GM23248 (cell line): ENCODE measurements around the gene CYTH2. TPM values are rescaled to one million over a fixed set of nuclear protein-coding genes. Genes with fewer than 3 reads are reported as not detected.
A peak's percentile ranks its signal among the peaks of the same experiment; 100 is the strongest.

Source experiments
- DNase-seq: peaks from one replicate; pipeline ENCODE4 v3.0.0-alpha.2; 2015
- H2AFZ ChIP-seq: fragments of 200-600 bp; sonication (generic); 2 replicates; pipeline ENCODE4 v1.6.1; 2016; ENCODE audit warnings: antibody characterized with exemption
- H3F3A ChIP-seq: fragments of 200-600 bp; sonication (generic); 2 replicates; pipeline ENCODE4 v1.6.1; 2016; ENCODE audit warnings: mild to moderate bottlenecking, antibody characterized with exemption, mixed run types; ENCODE audit not compliant: insufficient read depth
- H3K27ac ChIP-seq: fragments of 200-600 bp; sonication (generic); 2 replicates; pipeline ENCODE4 v1.5.1; 2016; ENCODE audit warnings: mild to moderate bottlenecking
- H3K27me3 ChIP-seq: fragments of 200-600 bp; sonication (generic); replicated peaks from 2 replicates; pipeline ENCODE4 v1.6.1; 2016; ENCODE audit warnings: mild to moderate bottlenecking; ENCODE audit not compliant: insufficient read depth
- H3K36me3 ChIP-seq: fragments of 200-600 bp; sonication (generic); 2 replicates; pipeline ENCODE4 v1.6.1; 2016; ENCODE audit warnings: low read depth, mild to moderate bottlenecking
- H3K4me1 ChIP-seq: fragments of 200-600 bp; sonication (generic); 2 replicates; pipeline ENCODE4 v1.6.1; 2016; ENCODE audit warnings: mild to moderate bottlenecking; ENCODE audit not compliant: insufficient read depth
- H3K4me2 ChIP-seq: fragments of 200-600 bp; sonication (generic); one replicate; pipeline ENCODE4 v1.6.1; 2016; ENCODE audit warnings: mild to moderate bottlenecking; ENCODE audit not compliant: unreplicated experiment
- H3K4me3 ChIP-seq: fragments of 200-600 bp; sonication (generic); 2 replicates; pipeline ENCODE4 v1.5.1; 2016; ENCODE audit warnings: mild to moderate bottlenecking
- H3K79me2 ChIP-seq: fragments of 200-600 bp; sonication (generic); 2 replicates; pipeline ENCODE4 v1.6.1; 2016; ENCODE audit warnings: mild to moderate bottlenecking; ENCODE audit not compliant: insufficient read depth
- H3K9ac ChIP-seq: fragments of 200-600 bp; sonication (generic); 2 replicates; pipeline ENCODE4 v1.6.1; 2016; ENCODE audit warnings: mild to moderate bottlenecking
- H3K9me2 ChIP-seq: fragments of 200-600 bp; sonication (generic); 2 replicates; pipeline ENCODE4 v1.6.1; 2016; ENCODE audit warnings: mixed run types, mild to moderate bottlenecking, moderate library complexity; ENCODE audit not compliant: insufficient read depth
- H3K9me3 ChIP-seq: fragments of 200-600 bp; sonication (generic); one replicate; pipeline ENCODE4 v1.6.1; 2017; ENCODE audit warnings: low read depth
- H4K20me1 ChIP-seq: fragments of 200-600 bp; sonication (generic); 2 replicates; pipeline ENCODE4 v1.6.0; 2016; ENCODE audit not compliant: insufficient read depth
- EZH2 ChIP-seq: fragments of 200-600 bp; sonication (generic); IDR thresholded peaks from 2 replicates; pipeline ENCODE4 v1.6.1; 2018; ENCODE audit warnings: antibody characterized with exemption, mild to moderate bottlenecking; ENCODE audit not compliant: insufficient read depth, poor library complexity, severe bottlenecking
- EZH2phosphoT487 ChIP-seq: fragments of 200-600 bp; sonication (generic); IDR thresholded peaks from 2 replicates; pipeline ENCODE4 v1.6.1; 2018; ENCODE audit warnings: antibody characterized with exemption, moderate library complexity, mild to moderate bottlenecking, low read depth; ENCODE audit not compliant: insufficient read depth
- WGBS, 2 experiments: methylation state at CpG; one replicate each; pipeline ENCODE4 v1.1.6; 2015 to 2017; ENCODE audit warnings: low lambda C conversion rate in 2 of 2, low coverage in 1 of 2; ENCODE audit errors: missing lambda C conversion rate in 2 of 2; 5-methylcytosine and 5-hydroxymethylcytosine counted together
- in situ Hi-C: fragments of 300-500 bp; cut with MboI; formaldehyde crosslinking; loops from 2 replicates; pipeline ENCODE4 v1.15.0; 2020
- polyA plus RNA-seq: library from polyadenylated mRNA; unstranded; fragments of >200 nt; fragmentation: Nextera tagmentation; extraction: Ambion mirVana; gene quantifications from 2 replicates; pipeline ENCODE4 v1.2.1, GENCODE V29; 2016
- total RNA-seq: library from RNA; depleted of rRNA; stranded (reverse); fragments of >200 nt; shearing (Covaris generic); gene quantifications from 2 replicates; pipeline ENCODE4 v1.2.3, GENCODE V29; 2014

The CYTH2 gene
- total and polyA plus RNA-seq, 2 experiments from 2014 or later: 40.9 to 86.0 TPM

DNA sequence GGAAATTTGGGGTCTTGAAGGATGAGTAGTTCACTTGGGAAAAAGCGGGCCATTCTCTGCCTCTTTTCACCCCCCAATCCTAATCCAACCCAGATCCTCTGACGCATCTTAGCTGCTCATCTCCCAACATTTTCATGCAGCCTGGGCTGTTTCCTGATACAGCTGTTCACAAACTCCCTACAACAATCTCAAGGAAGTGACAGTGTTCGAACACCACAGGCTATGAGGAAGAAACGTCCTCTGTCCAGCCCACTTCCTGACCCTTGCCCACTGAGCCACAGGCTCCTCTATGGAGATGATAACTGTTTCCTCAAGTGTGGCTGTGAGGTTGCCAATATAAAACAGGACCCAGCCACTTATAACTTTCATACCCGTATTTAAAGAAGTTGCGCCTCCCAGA, 26.2 kb downstream of the CYTH2 start:
- peaks cover 13% of the 10 kb centered on the region for H3F3A ChIP-seq
- no peaks in the 10 kb centered on the region for H3K36me3 ChIP-seq
- no peak overlapping the region for H2AFZ ChIP-seq
- H3K9ac ChIP-seq: no peak overlapping the region
- no peaks in the 10 kb centered on the region for H3K9me3 ChIP-seq
- peaks cover 16% of the 10 kb centered on the region for H3K27me3 ChIP-seq
- H4K20me1 ChIP-seq: no peaks in the 10 kb centered on the region
- no peaks in the 10 kb centered on the region for H3K79me2 ChIP-seq
- no peak overlapping the region for H3K4me2 ChIP-seq
- no peak overlapping the region for H3K27ac ChIP-seq
- H3K4me3 ChIP-seq: no peak overlapping the region
- 67 to 69% methylated on average over 6 of the region's 6 CpGs for WGBS, 2 experiments
- no peak for DNase-seq
- H3K4me1 ChIP-seq: peaks cover 7% of the 10 kb centered on the region; the same call in 1 of the 2 replicates
- no peak for TF ChIP-seq EZH2phosphoT487
- TF ChIP-seq EZH2: no peak
- H3K9me2 ChIP-seq: no peaks in the 10 kb centered on the region
- in situ Hi-C loops: no loop called here

DNA sequence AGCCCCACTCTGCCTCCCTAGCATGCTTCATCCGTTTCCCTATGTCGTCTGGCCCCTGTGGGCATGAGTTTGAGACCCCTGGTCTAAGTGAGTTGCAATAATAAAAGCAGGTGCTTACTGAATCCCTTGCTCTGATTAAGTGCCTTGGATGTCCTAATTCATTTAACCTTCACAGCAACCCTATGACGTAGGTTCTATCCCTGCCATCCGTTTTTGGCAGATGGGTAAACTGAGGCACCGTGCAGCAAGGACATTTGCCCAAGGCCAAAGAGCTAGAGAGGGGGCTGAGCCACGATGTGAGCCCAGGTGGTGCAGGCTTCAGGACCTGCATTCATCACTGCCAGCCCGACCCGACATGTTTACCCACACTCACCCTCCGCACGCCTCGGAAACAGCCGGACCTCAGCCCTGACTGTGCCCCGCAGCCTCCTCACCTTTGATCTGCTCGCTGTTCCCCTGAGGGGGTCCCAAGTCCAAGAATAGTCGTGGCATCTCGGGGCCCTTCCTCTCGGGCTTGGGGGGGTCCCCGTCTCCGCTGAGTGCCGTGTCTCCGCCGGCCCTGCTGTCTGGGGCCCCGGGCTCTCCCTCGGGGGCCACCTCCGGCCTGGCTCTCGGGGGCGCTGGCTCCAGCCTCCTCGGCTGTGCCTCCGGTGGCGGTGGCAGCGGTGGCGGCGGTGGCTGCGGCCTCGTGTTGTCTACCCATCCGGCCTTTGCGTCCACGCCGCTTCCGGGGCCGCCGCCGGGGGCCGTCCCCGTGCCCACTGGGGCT, 28.0 kb downstream of the CYTH2 start:
- no peak overlapping the region for H3K4me2 ChIP-seq
- WGBS, 2 experiments: 73 to 77% methylated on average over 25 to 30 of the region's 45 CpGs
- in situ Hi-C loops: no loop called here

DNA sequence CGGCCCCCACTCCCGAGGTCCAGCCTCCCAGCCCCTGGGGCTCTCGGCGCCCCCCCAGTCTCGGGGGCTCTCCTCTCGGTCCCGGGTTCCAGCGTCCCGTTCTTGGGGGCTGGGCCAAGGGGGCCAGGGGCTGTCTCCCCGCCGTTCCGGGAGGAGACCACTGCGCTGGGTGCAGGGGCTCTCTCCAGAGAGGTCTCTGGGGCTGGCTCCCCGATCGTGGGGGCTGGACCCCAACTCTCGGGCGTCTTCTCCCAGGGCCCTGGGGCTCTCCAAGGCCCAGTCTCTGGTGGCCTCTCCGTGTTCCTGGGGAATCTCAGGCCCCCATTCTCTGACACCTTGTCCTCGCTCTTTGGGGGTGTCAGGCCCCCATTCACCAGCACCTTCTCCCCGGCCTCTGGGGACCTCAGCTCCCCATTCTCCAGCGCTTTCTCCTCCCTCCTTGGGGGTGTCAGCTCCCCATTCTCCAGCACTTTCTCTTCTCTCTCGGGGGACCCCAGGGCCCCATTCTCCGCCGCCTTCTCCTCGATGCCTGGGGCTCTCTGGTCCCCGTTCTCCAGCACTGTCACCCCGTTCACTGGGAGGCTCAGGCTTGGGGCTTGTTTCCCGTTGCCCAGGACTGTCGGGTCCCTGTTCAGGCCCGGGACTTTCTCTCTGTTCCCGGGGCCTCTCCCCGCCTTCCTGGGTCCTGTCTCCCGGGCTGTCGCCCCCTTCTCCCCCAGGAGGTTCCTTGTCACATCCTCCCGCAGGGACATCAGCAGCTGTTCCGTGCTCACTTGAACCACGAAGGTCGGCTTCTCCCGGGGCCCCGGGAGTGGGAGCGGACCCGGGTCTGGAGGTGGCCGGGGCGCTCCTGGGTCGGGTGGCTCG, 28.8 kb downstream of the CYTH2 start:
- H3K4me3 ChIP-seq: no peak overlapping the region
- no peak overlapping the region for H3K9ac ChIP-seq
- WGBS, 2 experiments: 49 to 58% methylated on average over 28 to 42 of the region's 46 CpGs
- H3K4me2 ChIP-seq: no peak overlapping the region
- no peaks in the 10 kb centered on the region for H4K20me1 ChIP-seq
- H3F3A ChIP-seq: peaks cover 13% of the 10 kb centered on the region
- H3K9me2 ChIP-seq: no peaks in the 10 kb centered on the region
- H3K36me3 ChIP-seq: no peaks in the 10 kb centered on the region
- in situ Hi-C loops: no loop called here
- peaks cover 26% of the 10 kb centered on the region for H3K27me3 ChIP-seq
- TF ChIP-seq EZH2 (no peak), EZH2phosphoT487 (no peak)
- no peaks in the 10 kb centered on the region for H3K79me2 ChIP-seq
- no peaks in the 10 kb centered on the region for H3K9me3 ChIP-seq
- DNase-seq: no peak
- no peak overlapping the region for H3K27ac ChIP-seq
- H2AFZ ChIP-seq: no peak overlapping the region
- peaks cover 7% of the 10 kb centered on the region; the same call in 1 of the 2 replicates for H3K4me1 ChIP-seq

More for the DNA sequence above, 28.0 kb downstream of the CYTH2 start:
- no peaks in the 10 kb centered on the region for H3K36me3 ChIP-seq
- no peak overlapping the region for H3K4me3 ChIP-seq
- no peaks in the 10 kb centered on the region for H3K79me2 ChIP-seq
- peaks cover 26% of the 10 kb centered on the region for H3K27me3 ChIP-seq
- H3K9ac ChIP-seq: no peak overlapping the region
- peaks cover 7% of the 10 kb centered on the region; the same call in 1 of the 2 replicates for H3K4me1 ChIP-seq
- no peaks in the 10 kb centered on the region for H4K20me1 ChIP-seq
- no peaks in the 10 kb centered on the region for H3K9me2 ChIP-seq
- TF ChIP-seq EZH2: no peak
- TF ChIP-seq EZH2phosphoT487: no peak
- H3K27ac ChIP-seq: no peak overlapping the region
- no peak for DNase-seq
- H3F3A ChIP-seq: peaks cover 13% of the 10 kb centered on the region
- no peak overlapping the region for H2AFZ ChIP-seq
- no peaks in the 10 kb centered on the region for H3K9me3 ChIP-seq

DNA sequence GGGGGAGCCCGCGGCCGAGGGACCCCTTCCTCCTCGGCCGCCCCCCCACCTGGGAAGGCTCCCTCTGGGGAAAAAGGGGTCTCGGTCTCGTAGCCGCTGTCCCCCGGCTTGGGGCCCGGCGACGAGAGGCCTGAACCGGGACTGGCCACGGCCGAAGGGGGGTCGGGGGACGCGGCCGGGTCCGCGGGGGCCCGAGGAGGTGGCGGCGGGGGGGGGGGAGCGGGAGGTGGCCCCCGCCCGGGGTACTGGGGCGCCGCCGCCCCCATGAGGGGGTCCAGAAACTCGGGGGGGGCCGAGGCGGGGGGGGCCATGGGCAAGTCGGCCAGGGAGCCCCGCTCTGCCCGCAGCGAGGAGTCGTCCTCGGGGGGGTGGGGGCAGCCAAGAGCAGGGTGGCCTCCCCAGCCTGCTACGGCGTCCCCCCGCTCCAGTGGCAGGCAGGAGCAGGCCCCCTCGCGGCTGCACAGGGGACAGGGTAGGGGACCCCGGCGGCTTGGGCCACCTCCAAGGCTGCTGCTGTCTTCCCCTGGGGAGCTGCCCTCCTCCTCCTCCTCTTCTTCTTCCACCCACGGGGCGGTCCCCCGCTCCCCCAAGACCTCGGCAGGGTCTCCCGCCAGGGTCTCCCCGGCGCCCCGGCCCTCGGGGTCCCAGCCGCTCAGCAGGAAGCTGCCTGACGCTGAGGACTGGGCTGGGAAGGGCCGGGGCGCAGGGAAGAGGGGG, 29.6 kb downstream of the CYTH2 start:
- H3K79me2 ChIP-seq: no peaks in the 10 kb centered on the region
- peaks cover 7% of the 10 kb centered on the region; the same call in 1 of the 2 replicates for H3K4me1 ChIP-seq
- no peaks in the 10 kb centered on the region for H3K36me3 ChIP-seq
- H3K9me2 ChIP-seq: no peaks in the 10 kb centered on the region
- WGBS, 2 experiments: 21 to 24% methylated on average over 13 to 35 of the region's 59 CpGs
- H3K9ac ChIP-seq: no peak overlapping the region
- in situ Hi-C loops: no loop called here
- H3F3A ChIP-seq: peaks cover 13% of the 10 kb centered on the region
- no peak overlapping the region for H3K27ac ChIP-seq
- DNase-seq: no peak
- peaks cover 26% of the 10 kb centered on the region for H3K27me3 ChIP-seq
- no peak overlapping the region for H3K4me2 ChIP-seq
- H3K4me3 ChIP-seq: no peak overlapping the region
- TF ChIP-seq EZH2 (peak; percentile 61), EZH2phosphoT487 (no peak)
- H2AFZ ChIP-seq: no peak overlapping the region
- H3K9me3 ChIP-seq: no peaks in the 10 kb centered on the region
- no peaks in the 10 kb centered on the region for H4K20me1 ChIP-seq
